Ishikawa (cell line): ENCODE measurements around the gene DSCAML1.
A peak's percentile ranks its signal among the peaks of the same experiment; 100 is the strongest.

Experiments used
- CEBPB ChIP-seq: IDR thresholded peaks from 2 replicates; pipeline ENCODE4 v1.6.1; 2012
- CREB1 ChIP-seq: IDR thresholded peaks from 2 replicates; pipeline ENCODE4 v1.6.1; 2012; ENCODE audit warnings: low read depth
- EGR1 ChIP-seq: IDR thresholded peaks from 2 replicates; pipeline ENCODE4 v1.6.1; 2012
- EP300 ChIP-seq: IDR thresholded peaks from 2 replicates; pipeline ENCODE4 v1.6.1; 2012; ENCODE audit warnings: borderline replicate concordance
- FOXM1 ChIP-seq: IDR thresholded peaks from 2 replicates; pipeline ENCODE4 v1.6.1; 2012; ENCODE audit warnings: low read depth, borderline replicate concordance
- MAX ChIP-seq: IDR thresholded peaks from 2 replicates; pipeline ENCODE4 v1.6.1; 2012
- NFIC ChIP-seq: IDR thresholded peaks from 2 replicates; pipeline ENCODE4 v1.6.1; 2012
- RAD21 ChIP-seq: IDR thresholded peaks from 2 replicates; pipeline ENCODE4 v1.6.1; 2012; ENCODE audit warnings: low read depth
- REST ChIP-seq: IDR thresholded peaks from 2 replicates; pipeline ENCODE4 v1.6.1; 2012; ENCODE audit warnings: low read depth, mild to moderate bottlenecking
- TAF1 ChIP-seq: IDR thresholded peaks from 2 replicates; pipeline ENCODE4 v1.6.1; 2012; ENCODE audit warnings: low read depth, mild to moderate bottlenecking
- TCF12 ChIP-seq: IDR thresholded peaks from 2 replicates; pipeline ENCODE4 v1.6.1; 2012; ENCODE audit warnings: low read depth
- TEAD4 ChIP-seq: IDR thresholded peaks from 2 replicates; pipeline ENCODE4 v1.6.1; 2012
- USF1 ChIP-seq: IDR thresholded peaks from 2 replicates; pipeline ENCODE4 v1.6.1; 2012
- YY1 ChIP-seq: IDR thresholded peaks from 2 replicates; pipeline ENCODE4 v1.6.1; 2012; ENCODE audit warnings: low read depth
- ZBTB7A ChIP-seq: IDR thresholded peaks from 2 replicates; pipeline ENCODE4 v1.6.1; 2012; ENCODE audit warnings: low read depth

DSCAML1 gene

DNA sequence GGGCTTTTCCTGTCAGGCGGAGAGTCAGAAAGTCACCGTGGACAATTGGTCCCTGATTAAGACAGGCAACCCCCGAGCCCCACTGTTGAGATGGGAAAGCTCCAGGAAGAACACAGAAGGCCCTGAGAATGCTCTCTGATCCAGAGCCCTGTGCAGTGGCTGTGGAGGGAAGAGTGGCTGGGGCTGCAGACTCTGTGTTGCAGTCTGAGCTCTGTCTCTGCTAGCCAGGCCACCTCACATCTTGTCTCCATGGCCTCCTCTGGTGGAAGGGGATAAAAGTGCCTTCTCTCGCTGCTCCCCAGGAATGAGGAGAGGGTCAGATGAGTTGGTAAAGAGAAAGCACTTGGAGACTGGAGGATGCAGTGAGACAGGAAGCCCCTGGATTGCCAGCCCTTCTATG, 328.1 kb downstream of the DSCAML1 start:
- TF ChIP-seq CREB1 (no peak), USF1 (no peak), REST (no peak), RAD21 (no peak), YY1 (no peak)

- TF ChIP-seq CEBPB (no peak), USF1 (0 out of 2 replicates have a peak, but pooled peaks have one; percentile 39)
Observed at GRCh38 chr11:117467770-117468169, 329.2 kb downstream of the DSCAML1 start.

GRCh38 chr11:117466966-117467365, 330.1 kb downstream of the DSCAML1 start:
- TF ChIP-seq TEAD4 (no peak), NFIC (no peak), MAX (no peak), TAF1 (no peak), EP300 (no peak), USF1 (no peak), FOXM1 (no peak), YY1 (no peak)

DNA sequence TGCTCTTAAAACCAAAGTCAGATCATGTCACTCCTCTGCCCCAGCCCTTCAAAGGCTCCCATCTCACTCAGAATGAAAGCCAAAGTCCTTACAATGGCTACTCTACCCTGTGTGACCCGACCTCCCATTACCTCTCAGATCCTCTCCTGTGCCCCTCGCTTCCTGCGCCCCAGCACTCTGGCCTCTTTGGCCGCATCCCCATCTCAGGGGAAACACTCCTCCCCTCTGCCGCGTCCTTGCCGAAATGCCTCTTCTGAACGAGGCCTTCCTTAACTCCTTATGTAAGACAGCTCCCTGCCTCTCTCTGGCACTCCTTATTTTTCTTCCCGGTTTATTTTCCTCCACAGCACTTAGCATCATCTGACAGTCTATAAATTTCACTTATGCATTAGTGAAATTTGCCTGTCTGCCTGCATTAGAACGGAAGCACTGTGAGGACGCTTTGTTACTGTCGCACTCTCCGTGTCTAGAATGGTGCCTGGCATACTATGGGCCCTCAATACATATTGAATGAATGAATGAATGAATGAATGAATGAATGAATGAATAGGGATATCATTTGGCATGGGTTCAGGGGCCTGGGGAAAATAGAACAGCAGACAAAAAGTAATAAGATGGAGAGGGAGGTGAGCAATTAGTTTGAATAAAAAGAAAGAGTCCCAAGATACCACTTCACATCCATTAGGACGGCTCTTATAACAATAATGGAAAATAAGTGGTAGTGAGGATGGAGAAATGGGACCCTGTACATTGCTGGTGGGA, 331.6 kb downstream of the DSCAML1 start:
- TF ChIP-seq TEAD4 = no peak
- TF ChIP-seq TAF1 = no peak
- no peak for TF ChIP-seq USF1
- no peak for TF ChIP-seq ZBTB7A
- no peak for TF ChIP-seq CREB1
- TF ChIP-seq CEBPB = no peak
- no peak for TF ChIP-seq EGR1
- no peak for TF ChIP-seq EP300
- TF ChIP-seq YY1 = no peak
- no peak for TF ChIP-seq TCF12
- TF ChIP-seq REST = no peak
- no peak for TF ChIP-seq FOXM1

DNA sequence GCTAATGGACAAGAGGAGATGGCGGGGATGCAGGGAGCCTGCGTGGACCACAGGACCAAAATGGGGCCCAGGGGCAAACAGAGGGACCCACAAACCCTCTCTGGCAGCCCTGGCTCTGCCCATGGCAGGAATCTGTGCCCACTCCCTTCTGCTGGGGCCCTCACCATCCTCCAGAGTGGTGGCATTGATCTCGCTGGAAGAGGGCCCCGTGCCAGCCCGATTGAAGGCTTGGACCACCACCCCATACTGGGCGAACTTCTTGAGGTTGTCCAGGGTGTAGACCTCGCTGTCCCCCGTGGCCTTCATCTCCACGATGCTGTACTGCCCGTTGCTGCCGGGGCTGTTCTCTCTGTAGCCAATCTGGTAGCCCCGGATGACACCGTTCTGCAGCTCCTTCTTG, 332.2 kb downstream of the DSCAML1 start:
- TF ChIP-seq TEAD4 (no peak), FOXM1 (no peak), RAD21 (no peak), EP300 (no peak), NFIC (no peak), REST (no peak)
